ENCODE measurements around the gene C16orf87.
"Not testable (repeated sequence)": the region's sequence is repeated elsewhere in the genome, so short reads cannot be mapped to it uniquely, and the experiment has no call there.

C16orf87 gene

DNA sequence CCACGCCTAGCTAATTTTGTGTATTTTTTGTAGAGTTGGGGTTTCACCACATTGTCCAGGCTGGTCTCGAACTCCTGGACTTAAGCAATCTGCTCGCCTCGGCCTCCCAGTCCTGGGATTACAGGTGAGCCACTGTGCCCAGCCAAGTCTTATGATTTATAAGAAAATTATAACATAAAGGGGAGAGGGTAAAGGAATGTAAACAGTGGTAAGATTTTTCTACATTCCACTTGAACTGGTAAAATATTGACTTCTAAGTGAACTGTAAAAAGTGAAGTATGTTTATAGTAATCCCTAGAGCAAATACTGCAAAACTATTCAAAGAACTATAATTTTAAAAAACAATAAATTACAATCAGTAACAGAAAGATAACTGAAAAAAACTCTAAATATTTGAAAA lies 33.5 kb downstream of the C16orf87 start:
- DNase-seq, result no peak

DNA sequence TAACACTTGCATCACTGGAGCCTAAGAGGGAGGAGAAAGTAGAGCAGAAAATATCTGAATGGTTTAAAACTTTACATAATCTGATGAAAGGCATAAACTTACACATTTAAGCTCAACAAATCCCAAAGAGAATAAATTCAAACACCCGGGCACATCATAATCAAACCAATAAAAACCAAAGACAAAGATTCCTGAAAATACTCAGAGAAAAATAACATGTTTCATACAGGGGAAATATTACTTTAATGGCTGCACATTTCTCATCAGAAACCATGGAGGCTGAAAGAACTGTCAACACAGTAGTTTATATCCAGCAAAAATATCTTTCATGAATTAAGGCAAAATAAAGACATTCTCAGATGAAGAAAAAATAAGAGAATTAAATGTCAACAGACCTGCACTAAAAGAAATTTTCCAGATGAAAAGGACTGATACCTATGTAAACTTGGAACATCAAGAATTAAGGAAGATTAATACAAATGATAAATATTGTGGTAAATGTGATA lies 34.2 kb downstream of the C16orf87 start:
- DNase-seq, result no peak

DNA sequence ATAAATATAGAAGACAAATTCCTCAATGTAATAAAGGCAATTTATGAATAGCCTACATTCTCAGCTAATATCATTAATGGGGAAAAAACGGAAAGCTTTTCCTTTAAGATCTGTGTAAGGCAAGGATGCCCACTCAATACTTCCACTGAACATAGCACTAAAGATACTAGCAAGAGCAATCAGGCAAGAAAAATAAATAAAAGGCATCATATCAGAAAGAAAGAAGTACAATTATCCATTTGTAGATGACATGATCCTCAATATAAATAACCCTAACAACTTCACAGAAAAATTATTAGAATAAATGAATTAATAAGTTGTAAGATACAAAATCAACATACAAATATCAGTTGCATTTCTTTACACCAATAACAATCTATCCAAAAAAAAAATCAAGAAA lies 37.1 kb downstream of the C16orf87 start:
- DNase-seq, result no peak

DNA sequence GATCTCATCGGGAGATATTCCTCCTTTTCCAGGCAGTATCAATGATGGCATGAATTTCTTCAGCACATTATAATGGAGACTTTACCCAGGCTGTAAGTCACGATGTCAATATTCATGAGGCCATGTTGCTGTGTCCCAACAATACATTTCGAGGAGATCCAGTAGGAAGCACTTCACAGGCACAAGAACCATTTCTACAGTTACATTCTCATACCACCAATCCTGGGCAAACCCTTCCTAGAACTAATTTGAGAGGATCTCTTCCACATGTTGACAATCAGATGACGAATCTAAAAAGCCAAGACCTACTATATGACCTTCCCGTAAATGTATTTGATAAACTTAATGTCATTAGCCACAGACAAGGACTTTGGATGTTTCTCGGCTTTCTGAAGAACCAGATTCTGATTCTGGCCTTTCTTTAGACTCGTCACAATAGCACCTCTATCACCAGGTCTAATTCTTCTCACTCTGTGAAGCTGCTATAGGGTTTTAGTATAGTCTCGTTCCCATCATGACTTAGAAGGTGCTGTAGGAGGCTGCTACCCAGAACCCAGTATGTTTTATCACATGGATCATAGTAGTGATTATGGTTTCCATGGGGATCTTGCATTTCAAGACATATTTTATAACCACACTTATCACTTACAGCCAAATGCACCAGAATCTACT lies 40.2 kb downstream of the C16orf87 start:
- DNase-seq, result no peak

DNA sequence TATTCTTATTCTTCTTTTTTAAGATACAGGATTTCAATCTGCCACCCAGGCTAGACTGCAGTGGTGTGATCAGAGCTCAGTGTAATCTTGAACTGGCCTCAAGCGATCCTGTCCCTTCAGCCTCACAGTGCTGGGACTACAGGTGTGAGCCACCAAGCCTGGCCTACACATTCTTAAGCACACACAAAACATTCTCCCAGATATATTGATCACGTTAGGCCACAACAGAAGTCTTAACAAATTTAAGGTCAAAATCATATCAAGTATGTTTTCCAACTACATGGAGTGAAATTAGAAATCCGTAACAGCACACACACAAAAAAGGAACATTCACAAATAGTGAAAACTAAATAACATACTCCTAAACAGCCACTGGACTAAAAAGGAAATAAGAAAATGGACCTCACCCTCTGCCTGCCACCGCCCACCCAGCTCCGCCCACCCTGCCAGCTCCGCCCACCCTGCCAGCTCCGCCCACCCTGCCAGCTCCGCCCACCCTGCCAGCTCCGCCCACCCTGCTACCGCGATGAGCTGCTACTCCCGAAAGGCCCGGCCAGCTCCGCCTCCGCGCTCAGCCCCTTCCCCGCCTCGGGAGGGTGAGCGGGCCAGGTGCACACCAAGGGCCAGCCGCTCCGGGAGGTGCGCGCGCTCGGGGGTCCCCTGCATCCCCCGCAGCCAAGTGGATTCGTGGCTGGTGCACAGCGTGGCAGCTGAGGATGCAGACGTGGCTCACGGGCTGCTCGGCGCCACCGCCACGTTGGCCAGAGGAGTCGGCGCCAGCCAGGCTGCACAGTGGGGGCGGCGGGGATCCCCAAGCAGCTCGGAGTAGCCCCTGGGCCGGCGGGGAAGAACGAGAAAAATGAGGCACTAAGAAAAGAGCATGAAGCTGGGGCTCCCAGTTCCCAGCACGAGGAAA lies 41.2 kb downstream of the C16orf87 start:
- DNase-seq, result peak; percentile 55 to 80 (median 69)

DNA sequence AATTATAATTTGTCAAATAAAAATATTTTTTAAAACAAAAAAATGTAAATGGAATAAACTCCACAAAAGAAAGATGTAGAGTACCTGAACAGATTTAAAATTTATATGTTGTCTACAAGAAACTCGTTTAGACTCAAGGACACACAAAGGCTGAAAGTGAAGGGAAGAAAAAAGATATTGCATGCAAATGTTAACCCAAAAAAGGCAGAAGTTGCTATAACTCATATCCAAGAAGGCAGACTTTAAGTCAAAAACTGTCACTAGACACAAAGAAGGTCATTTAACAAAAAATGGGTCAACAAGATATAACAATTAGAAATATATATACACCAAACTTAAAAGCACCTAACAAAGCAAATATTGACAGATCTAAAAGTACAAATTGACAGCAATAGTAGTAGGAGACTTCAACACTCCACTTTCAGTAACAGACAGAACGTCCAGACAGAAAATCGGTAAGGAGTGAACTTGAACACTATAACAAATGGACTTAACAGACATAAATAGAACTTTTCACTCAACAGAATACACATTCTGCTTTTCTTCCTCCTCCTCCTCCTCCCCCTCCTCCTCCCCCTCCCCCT lies 42.0 kb downstream of the C16orf87 start:
- no peak for DNase-seq

DNA sequence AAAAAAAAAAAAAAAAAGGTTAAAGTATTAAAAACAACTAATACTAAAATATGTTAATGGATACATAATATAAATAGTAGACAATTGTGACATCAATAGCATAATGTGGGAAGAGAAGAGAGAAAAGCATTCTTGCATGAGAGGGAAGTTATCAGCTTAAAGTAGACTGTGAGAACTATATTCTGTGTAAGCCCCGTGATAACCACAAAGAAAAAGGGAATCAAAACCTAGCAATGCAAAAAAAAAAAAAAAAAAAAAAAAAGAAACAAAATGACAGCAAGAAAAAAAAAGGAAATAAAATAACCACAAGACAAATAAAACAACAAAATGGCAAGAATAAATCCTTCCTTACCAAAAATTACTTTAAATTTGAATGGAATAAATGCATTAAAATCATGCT lies 43.1 kb downstream of the C16orf87 start:
- DNase-seq, result no peak

DNA sequence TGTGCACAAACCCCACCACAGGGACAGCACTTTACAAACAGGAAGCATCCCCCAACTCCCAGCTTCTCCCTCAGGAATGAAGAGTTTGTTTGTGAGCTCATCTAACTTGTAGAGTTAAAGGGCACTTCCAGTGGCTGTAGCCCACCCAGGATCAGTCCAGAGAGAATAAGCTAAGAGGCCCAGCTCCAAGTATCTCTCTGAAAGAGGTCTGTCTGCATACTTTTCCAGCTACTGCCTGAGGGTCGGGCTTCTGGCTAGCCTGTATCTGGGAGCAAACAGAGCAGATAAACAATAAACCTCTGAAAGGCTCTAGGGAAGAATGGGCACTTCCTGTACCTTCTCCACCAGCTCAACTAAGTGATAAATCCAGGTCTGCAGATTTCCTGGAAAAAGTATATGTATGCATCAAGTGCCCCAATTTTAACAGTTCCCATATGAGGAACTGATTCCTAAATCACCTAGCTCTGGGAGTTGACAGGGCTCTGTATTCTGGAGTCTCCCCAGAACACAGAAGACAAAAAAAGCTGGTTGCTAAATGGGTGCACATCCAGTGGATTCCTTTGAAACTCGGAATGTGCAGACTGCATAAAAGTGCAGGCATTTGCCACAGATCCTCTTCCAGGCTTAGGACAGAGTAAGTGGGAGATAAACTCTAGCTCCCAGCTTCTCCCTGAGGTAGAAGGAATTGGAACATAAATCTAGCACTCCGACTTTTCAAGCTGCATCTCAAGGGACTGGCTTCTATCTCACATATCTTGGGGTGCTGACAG lies 45.7 kb downstream of the C16orf87 start:
- DNase-seq, result no peak

DNA sequence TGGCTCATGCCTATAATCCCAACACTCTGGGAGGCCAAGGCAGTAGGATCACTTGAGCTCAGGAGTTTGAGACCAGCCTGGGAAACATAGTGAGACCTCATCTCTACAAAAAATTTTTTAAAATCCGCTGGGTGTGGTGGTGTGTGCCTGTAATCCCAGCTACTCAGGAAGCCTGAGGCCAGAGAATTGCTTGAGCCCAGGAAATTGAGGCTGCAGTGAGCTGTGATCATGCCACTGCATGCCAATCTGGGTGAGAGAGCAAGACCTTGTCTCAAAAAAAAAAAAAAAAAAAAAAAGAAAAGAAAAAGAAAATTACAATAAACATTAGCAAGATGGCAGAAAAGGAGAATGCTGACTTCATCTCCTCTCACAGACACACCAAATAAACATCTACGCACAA lies 46.4 kb downstream of the C16orf87 start:
- DNase-seq, result not testable (repeated sequence)

DNA sequence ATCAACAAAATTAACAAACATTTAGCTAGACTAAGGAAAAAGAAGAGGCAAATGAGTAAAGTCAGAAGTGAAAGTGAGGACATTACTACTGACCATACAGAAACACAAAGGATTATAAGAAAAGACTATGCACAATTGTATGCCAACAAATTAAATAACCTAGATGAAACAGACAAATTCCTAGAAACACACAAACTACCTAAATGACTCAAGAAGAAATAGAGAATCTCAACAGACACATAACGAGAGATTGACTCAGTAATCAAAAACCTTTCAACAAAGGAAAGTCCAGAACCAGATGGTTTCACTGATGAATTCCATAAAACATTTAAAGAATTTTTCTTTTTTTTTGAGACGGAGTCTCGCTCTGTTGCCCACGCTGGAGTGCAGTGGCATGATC lies 47.2 kb downstream of the C16orf87 start:
- DNase-seq, result peak in 1 of 5 experiments; percentile 50

DNA sequence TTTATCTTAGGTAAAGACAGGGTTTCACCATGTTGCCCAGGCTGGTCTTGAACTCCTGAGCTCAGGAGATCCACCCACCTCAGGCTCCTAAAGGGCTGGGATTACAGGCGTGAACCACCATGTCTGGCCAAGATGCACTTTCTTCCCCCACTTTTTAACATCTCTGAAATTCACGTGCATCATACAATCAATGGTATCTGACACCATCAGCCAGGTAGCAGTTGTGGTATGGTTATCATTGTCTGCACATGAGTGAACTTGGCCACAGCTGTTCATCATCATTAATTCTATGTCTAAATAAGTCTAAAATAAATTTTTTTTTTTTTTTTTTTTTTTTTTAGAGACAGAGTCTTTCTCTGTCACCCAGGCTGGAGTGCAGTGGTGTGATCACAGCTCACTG lies 48.7 kb downstream of the C16orf87 start:
- DNase-seq, result peak in 1 of 5 experiments; percentile 71

DNA sequence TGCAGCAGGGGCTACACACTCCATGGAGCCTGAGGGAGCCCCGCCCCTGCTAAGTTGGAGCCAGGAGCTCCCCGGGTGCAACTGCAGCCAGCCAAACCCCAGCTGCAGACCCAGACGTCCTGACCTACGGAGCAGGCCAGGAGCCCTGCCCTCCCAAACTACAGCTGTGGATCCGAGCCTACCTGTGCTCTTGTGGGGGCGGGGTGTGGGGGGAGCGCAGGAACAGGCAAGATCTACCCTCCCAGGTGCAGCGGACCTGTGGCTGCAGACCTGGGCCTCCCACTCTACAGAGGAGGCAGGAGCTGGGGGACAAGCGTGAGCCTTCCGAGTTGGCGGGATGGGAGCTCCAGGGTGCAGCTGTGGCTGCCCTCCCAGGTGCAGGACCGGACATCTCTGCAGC lies 53.2 kb downstream of the C16orf87 start:
- no peak for DNase-seq

DNA sequence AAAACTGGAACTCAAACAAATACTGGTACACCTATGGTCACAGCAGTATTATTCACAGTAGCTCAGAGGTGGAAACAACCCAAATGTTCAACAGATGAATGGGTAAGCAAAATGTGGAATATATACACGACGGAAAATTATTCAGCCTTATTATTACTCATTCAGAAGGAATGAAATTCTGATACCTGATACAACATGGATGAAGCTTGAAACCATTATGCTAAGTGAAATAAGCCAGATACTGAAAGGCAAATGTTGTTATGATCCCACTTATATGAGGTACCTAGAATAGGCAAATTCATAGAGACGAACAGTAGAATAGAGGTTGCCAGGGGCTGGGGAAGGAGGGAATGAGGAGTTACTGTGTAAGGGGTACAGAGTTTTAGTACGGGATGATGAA lies 55.8 kb downstream of the C16orf87 start:
- DNase-seq, result no peak

DNA sequence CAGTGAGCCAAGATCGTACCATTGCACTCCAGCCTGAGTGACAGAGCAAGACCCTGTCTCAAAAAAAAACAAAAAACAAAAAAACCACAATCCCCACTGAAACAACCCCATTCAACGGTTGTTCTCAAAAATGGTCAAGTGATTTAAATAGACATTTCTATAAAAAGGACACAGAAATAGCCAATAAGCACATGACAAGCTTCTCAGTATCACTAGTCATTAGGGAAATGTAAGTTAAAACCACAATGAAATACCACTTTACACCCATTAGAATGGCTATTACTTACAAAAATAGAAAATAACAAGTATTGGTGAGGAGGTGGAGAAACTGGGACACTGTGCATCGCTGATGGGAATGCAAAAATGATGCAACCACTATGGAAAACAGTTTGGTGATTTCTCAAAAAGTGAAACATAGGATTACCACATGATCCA lies 56.2 kb downstream of the C16orf87 start:
- DNase-seq, result no peak

DNA sequence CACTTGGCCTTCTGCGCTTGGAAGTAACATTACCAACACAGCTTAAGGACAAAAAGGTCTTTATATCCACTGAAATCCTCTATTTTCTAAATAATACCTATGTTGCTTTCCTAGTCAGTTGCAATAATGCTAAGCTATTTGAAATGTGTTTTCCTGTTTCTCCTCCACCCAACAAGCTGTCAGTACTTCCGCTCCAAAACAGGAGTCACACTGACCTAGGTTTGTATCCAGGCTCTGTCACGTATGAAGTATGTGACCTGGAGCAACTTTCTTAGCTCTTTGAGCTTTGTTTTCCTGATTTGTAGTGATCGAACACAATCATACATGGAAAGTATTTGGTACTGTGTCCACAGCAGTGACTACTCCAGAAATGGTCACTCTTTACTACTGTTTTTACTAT lies 58.5 kb downstream of the C16orf87 start:
- no peak for DNase-seq

DNA sequence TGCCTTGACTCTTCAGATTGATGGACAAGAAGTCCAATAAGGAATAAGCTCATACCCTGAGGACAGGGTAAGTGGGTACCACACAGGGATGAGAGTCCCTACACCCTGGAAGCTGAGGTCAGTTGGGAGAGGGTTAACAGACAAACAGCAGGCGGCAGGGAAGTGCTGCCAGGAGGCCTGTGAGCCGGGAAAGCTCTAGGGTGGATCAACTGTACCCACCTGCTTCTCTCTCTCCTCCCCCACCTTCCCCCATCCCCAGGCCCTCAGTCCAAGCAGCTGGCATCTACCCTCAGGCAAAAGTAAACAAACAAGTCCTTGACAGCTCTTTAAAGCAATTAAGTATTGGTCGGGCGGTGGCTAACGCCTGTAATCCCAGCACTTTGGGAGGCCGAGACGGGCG lies 62.2 kb downstream of the C16orf87 start:
- DNase-seq, result no peak

DNA sequence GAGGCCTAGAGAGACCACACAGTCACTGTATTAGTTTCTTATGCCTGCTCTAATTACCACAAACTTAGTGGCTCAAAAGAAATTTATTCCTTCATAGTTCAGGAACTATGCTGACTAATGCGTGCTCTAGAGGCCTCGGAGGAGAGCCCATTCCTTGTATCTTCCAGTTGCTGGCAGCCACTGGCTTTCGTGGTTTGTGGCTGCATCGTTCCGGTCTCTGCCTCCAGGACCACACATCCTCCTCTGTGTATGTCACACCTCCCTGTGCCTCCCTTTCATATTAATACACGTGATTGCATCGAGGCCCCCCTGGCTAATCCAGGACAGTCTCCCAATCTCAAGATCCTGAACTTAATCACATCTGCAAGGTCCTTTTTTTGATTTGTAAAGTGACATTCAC lies 65.9 kb downstream of the C16orf87 start:
- DNase-seq, result no peak

DNA sequence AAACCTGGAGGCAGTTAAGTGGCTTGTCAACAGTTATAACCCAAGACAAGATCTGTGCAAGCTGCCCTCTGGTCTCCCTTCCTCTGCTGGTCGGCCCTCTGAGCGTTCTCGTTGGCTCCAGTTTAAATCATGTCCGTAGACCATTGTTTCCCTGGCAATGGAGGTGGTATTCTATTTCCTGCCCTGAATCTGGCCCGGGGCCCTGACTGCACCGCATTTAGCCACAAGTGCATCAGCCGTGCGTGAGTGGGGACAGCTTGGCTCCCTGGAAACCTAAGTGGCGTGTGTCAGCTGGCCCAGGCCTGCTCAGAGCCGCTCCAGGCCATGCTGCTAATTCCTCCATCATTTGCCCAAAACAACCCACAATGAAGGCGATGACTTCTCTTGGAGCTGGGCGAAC lies 67.8 kb downstream of the C16orf87 start:
- no peak for DNase-seq

DNA sequence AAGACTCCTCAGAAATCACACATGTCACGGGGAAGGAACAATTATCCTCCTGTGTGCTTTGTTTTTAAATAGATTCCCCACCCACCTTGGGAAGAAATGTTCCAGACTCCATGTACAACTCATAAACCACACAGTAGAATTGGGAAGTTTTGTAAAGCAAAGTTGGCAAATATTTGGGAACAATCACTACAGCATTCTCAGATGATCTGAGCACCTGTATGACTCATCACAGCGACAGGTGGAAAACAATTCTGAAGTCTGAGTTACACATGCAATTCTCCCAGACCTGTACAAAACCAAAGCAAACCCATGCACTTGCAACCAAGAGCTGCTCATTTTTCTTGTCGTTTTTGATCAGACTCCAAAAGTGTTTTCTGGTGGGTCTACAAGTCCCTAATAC lies 68.4 kb downstream of the C16orf87 start:
- DNase-seq, result no peak

DNA sequence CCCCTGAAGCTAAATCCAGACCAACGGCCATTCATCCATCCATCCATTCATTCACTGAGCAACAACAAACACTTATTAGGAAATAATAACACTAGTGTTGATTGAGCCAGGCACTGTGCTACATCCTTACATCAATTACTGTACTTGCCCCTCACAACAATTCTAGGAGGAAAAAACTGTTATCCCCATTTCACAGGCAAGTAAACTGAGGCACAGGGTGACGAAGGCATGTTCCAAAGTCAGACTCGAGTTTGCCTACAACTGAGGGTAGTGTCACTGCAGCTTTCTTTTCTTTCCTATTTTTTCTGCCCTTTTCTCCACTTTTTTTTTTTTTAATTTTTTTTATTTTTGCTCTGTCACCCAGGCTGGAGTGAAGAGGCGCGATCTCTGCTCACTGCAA lies 71.7 kb downstream of the C16orf87 start:
- no peak for DNase-seq

DNA sequence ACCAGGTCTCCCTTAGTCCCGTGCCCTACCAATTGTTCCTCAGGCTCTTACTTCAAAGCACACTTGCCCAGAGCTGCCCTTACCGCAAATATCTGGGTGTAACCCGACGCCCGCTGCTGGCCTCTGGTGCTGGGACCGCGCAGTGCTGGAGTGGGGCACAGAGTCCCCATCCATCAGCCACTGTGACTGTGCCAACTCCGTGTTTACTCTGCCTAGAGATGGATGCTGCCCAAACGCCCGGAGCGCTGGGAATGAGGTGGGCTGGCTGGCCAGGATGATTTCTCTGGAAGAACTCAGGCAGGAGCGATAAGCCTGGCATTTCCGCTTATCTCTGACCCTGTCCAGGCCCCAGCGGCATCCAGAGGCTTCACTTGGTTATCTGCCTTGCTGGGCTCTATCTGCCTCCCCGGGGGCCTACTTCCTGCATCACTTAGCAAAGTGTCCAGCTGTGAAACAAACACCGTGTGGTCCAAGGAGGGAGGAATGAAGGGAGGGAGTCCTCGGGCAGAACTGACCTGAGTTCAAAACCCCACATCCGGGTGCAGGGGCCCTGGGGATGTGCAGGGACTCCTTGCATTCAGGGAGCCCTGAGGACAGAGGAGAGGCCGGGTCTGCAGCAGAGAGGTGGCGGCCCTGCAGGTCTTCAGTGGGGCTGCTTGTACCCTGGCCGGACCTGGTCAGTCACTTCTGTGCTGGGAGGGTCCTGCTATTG lies 73.5 kb downstream of the C16orf87 start:
- DNase-seq, result no peak

DNA sequence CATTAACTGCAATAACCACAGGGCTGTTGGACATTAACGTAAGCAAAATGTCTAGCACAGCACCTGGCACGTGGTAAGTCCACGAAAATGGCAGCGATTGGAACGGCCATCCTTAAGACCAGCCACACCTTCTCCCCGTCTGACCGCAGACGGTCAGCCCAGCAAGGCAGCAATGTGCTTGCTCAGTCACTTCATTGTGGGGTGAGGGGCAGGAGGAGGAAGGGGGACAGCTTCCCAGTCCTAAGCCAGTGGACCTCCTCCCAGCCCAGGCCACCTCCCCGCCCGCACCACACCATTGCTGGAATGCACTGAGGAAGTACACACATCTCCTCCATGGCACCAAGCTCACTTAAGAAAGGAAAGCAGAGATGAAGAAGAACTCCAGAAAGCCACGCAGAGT lies 74.2 kb downstream of the C16orf87 start:
- DNase-seq, result no peak

All from T-helper 2 cell (primary cell).